MM.1S (cell line): Measurements from ENCODE around the gene ZNF385A.

Source experiments
- EZH2 ChIP-seq: fragments of 300-600 bp; sonication (generic); optimal IDR thresholded peaks from 2 replicates; pipeline ENCODE3; 2017; ENCODE audit warnings: low read depth, mild to moderate bottlenecking, antibody characterized with exemption, low read length, mixed read lengths
- TF ChIP-seq, protein P1 (sequence below): fragments of 300-600 bp; sonication (generic); IDR thresholded peaks from 2 replicates; pipeline ENCODE4 v1.5.1; 2016; ENCODE audit warnings: antibody characterized with exemption, low read length, mixed read lengths

DNA sequence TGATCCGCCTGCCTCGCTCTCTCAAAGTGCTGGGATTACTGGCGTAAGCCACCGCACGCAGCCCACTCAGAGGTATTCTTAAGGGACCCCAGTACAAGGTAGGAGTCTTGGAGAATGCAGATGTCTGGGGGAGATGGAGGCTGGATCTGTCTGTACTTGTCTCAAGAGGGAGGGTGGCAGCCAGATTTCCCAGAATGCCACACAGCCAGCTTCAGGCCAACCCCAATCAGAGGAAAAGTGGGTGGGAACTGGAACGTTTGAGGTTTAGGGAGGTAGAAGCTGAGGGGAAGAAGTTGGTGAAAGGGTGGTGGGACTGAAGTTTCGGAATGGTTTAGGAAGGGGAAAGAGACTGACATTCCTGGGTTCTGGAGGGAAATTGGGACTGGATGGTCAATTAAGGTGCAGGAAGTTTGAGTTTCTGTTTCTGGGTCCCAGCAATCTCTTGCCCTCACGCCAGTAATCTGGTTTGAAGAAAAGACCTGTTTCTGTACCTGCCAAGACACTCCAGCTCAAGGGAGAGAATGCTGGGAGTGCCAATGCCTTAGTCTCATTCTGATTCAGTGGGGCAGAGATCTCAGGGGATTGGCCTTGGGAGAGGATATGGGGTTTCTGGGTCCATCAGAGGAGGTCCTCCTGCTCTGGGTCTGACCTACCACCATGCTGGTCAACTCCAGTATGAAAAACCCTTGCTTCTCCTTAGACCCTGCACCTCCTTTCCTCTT lies 8.1 kb upstream of the ZNF385A start:
- TF ChIP-seq, protein P1, sequence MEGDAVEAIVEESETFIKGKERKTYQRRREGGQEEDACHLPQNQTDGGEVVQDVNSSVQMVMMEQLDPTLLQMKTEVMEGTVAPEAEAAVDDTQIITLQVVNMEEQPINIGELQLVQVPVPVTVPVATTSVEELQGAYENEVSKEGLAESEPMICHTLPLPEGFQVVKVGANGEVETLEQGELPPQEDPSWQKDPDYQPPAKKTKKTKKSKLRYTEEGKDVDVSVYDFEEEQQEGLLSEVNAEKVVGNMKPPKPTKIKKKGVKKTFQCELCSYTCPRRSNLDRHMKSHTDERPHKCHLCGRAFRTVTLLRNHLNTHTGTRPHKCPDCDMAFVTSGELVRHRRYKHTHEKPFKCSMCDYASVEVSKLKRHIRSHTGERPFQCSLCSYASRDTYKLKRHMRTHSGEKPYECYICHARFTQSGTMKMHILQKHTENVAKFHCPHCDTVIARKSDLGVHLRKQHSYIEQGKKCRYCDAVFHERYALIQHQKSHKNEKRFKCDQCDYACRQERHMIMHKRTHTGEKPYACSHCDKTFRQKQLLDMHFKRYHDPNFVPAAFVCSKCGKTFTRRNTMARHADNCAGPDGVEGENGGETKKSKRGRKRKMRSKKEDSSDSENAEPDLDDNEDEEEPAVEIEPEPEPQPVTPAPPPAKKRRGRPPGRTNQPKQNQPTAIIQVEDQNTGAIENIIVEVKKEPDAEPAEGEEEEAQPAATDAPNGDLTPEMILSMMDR: no peak
- TF ChIP-seq EZH2: no peak
